NB4 (cell line): ENCODE measurements around the gene MATN3.

Source experiments
- MYC ChIP-seq: IDR thresholded peaks from 2 replicates; pipeline ENCODE4 v1.6.1; 2011; ENCODE audit warnings: low read depth, low read length
- POLR2A ChIP-seq: IDR thresholded peaks from 2 replicates; pipeline ENCODE4 v1.6.1; 2011; ENCODE audit warnings: mild to moderate bottlenecking; ENCODE audit not compliant: insufficient read length; ENCODE audit errors: extremely low read depth
- TF ChIP-seq, protein P1 (sequence below): IDR thresholded peaks from one replicate; pipeline ENCODE4 v1.5.1; 2012; ENCODE audit warnings: low read depth, low read length

DNA sequence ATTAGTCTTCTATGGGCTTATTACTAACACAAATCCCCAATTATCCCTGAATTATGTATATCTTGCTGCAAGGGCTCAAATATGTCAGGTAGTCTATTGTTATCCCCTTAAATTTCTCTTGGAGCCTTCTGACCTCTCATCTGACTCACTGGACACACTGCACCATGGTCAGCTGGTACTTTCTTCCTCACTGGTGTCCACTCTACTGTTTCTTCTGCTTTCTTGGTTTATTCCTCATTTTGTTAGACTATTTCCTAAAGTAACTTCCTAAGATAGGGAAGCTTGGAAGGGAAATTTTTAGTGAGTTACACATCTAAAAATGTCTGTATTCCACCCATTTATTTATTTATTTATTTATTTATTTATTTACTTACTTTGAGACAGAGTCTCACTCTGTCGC, 49.1 kb downstream of the MATN3 start:
- TF ChIP-seq, protein P1, sequence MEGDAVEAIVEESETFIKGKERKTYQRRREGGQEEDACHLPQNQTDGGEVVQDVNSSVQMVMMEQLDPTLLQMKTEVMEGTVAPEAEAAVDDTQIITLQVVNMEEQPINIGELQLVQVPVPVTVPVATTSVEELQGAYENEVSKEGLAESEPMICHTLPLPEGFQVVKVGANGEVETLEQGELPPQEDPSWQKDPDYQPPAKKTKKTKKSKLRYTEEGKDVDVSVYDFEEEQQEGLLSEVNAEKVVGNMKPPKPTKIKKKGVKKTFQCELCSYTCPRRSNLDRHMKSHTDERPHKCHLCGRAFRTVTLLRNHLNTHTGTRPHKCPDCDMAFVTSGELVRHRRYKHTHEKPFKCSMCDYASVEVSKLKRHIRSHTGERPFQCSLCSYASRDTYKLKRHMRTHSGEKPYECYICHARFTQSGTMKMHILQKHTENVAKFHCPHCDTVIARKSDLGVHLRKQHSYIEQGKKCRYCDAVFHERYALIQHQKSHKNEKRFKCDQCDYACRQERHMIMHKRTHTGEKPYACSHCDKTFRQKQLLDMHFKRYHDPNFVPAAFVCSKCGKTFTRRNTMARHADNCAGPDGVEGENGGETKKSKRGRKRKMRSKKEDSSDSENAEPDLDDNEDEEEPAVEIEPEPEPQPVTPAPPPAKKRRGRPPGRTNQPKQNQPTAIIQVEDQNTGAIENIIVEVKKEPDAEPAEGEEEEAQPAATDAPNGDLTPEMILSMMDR = no peak
- TF ChIP-seq POLR2A = no peak
- no peak for TF ChIP-seq MYC
